Nephron (organoid): ENCODE results near the gene FMNL2.

Source experiments
- H3K27ac Mint-ChIP-seq, 3 experiments: 2 replicates each; pipeline ENCODE4 v1.8.0; 2020; ENCODE audit warnings: mixed read lengths in 3 of 3, mild to moderate bottlenecking in 2 of 3, moderate library complexity in 1 of 3
- H3K27me3 Mint-ChIP-seq: 2 replicates; pipeline ENCODE4 v1.8.0; 2021; ENCODE audit warnings: low read depth, mild to moderate bottlenecking, moderate library complexity, mixed read lengths
- H3K36me3 Mint-ChIP-seq: 2 replicates; pipeline ENCODE4 v1.8.0; 2020; ENCODE audit warnings: low read depth, mixed read lengths
- H3K4me1 Mint-ChIP-seq: 2 replicates; pipeline ENCODE4 v1.8.0; 2020; ENCODE audit warnings: mixed read lengths
- H3K4me3 Mint-ChIP-seq, 3 experiments: 2 replicates each; pipeline ENCODE4 v1.8.0; 2020; ENCODE audit warnings: mild to moderate bottlenecking in 3 of 3, mixed read lengths in 3 of 3, moderate library complexity in 2 of 3
- H3K9me3 Mint-ChIP-seq: 2 replicates; pipeline ENCODE4 v1.8.0; 2020; ENCODE audit warnings: mixed read lengths
- TF ChIP-seq, protein P1 (sequence below), 3 experiments: fragments of 200-600 bp; sonication (generic); IDR thresholded peaks; one replicate each; pipeline ENCODE4 v1.5.0; 2021; ENCODE audit warnings: antibody characterized with exemption in 3 of 3; ENCODE audit not compliant: unreplicated experiment in 3 of 3

Gene FMNL2

DNA sequence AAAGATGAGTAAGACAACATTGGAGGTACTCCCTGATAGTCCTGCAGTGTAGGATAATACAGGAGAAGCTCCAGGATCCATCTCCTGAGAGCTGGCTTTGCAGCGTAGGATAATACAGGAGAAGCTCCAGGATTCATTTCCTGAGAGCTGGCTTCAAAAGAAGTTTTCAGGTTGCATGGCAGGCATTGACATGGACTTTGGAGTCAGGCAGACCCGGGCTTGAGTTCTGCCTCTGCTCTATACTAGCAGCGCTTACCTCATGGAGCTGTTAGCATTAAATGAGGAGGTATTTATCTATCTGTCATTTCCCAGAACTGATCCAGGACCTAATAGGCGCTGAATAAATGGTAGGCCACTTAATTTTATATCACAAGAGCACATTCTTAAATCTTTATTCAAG, 97.8 kb downstream of the FMNL2 start:
- Mint-ChIP-seq H3K9me3 (no peaks in the 10 kb centered on the region), H3K36me3 (no peaks in the 10 kb centered on the region), H3K4me3 (no peak overlapping the region), H3K27ac (peak overlapping the region; percentile 49 to 65 (median 63)), H3K27me3 (no peaks in the 10 kb centered on the region), H3K4me1 (peaks cover 82% of the 10 kb centered on the region)
- TF ChIP-seq, protein P1, sequence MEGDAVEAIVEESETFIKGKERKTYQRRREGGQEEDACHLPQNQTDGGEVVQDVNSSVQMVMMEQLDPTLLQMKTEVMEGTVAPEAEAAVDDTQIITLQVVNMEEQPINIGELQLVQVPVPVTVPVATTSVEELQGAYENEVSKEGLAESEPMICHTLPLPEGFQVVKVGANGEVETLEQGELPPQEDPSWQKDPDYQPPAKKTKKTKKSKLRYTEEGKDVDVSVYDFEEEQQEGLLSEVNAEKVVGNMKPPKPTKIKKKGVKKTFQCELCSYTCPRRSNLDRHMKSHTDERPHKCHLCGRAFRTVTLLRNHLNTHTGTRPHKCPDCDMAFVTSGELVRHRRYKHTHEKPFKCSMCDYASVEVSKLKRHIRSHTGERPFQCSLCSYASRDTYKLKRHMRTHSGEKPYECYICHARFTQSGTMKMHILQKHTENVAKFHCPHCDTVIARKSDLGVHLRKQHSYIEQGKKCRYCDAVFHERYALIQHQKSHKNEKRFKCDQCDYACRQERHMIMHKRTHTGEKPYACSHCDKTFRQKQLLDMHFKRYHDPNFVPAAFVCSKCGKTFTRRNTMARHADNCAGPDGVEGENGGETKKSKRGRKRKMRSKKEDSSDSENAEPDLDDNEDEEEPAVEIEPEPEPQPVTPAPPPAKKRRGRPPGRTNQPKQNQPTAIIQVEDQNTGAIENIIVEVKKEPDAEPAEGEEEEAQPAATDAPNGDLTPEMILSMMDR (IDR thresholded peaks at IDR 0.05; ENCODE audit: unreplicated experiment in 3 of 3) = no peak

DNA sequence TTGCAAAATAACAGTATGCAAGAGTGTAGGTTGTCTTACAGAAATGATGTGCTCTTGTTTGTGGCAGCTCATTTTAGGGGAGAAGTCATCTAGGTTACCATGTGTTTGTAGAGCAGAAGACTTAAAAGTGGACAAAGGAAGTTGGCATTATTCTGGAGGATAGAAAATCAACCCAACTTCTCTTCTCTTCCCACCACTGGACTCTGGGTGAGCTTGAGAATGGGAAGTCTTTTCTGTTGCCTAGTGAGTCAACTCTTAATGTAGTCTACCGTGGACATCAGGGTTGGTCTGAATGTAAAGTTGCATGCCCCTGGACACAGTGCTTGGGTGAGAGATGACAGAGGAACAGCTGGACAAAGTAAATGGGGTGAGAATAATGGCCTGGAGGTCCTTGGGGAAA, 98.3 kb downstream of the FMNL2 start:
- no peaks in the 10 kb centered on the region for H3K36me3 Mint-ChIP-seq
- peak overlapping the region; percentile 26 to 85 (median 49) for H3K27ac Mint-ChIP-seq
- no peaks in the 10 kb centered on the region for H3K27me3 Mint-ChIP-seq

GRCh38 chr2:152433791-152434190, 98.8 kb downstream of the FMNL2 start:
- Mint-ChIP-seq H3K27me3 (no peaks in the 10 kb centered on the region), H3K27ac (peak overlapping the region; percentile 33 to 85 (median 49)), H3K9me3 (no peaks in the 10 kb centered on the region), H3K4me1 (peaks cover 81% of the 10 kb centered on the region), H3K36me3 (no peaks in the 10 kb centered on the region), H3K4me3 (no peak overlapping the region)
- TF ChIP-seq, protein P1 (IDR thresholded peaks at IDR 0.05; ENCODE audit: unreplicated experiment in 3 of 3) = no peak

More for the DNA sequence above, 98.3 kb downstream of the FMNL2 start:
- no peaks in the 10 kb centered on the region for H3K9me3 Mint-ChIP-seq
- TF ChIP-seq, protein P1 (IDR thresholded peaks at IDR 0.05; ENCODE audit: unreplicated experiment in 3 of 3) = no peak
- peaks cover 82% of the 10 kb centered on the region for H3K4me1 Mint-ChIP-seq
- no peak overlapping the region for H3K4me3 Mint-ChIP-seq

- Mint-ChIP-seq H3K27me3 (no peaks in the 10 kb centered on the region), H3K4me3 (no peak overlapping the region), H3K36me3 (no peaks in the 10 kb centered on the region), H3K4me1 (peaks cover 79% of the 10 kb centered on the region), H3K9me3 (no peaks in the 10 kb centered on the region), H3K27ac (peak overlapping the region; percentile 33 to 85 (median 49))
- TF ChIP-seq, protein P1 (IDR thresholded peaks at IDR 0.05; ENCODE audit: unreplicated experiment in 3 of 3) = no peak
These were observed 99.6 kb downstream of the FMNL2 start for GRCh38 chr2:152434395-152435182.

DNA sequence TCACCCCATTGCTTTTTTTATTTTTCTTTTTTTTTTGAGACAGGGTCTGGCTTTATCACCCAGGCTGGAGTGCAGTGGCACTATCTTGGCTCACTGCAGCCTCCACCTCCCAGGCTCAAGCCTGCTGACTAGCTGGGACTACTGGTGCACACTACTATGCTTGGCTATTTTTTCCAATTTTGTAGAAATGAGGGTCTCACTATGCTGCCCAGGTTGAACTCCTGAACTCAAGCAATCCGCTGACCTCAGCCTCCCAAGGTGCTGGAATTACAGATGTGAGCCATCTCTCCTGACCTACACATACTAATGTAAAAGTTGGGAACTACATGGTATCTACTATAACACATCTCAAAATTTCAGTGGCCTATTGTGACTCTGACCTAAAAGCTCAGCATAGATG, 101.2 kb downstream of the FMNL2 start:
- Mint-ChIP-seq H3K27ac (no peak overlapping the region), H3K4me3 (no peak overlapping the region), H3K9me3 (no peaks in the 10 kb centered on the region), H3K4me1 (peaks cover 81% of the 10 kb centered on the region), H3K27me3 (no peaks in the 10 kb centered on the region), H3K36me3 (no peaks in the 10 kb centered on the region)
- TF ChIP-seq, protein P1 (IDR thresholded peaks at IDR 0.05; ENCODE audit: unreplicated experiment in 3 of 3) = no peak
